ENCODE results near the gene WT1. TPM values are rescaled to one million over a fixed set of nuclear protein-coding genes. Genes with fewer than 3 reads are reported as not detected.
A peak's percentile ranks its signal among the peaks of the same experiment; 100 is the strongest.

The WT1 gene
- total RNA-seq, result 0.66 TPM
- polyA plus RNA-seq (ENCODE audit: insufficient read depth, low read depth, low replicate concordance), result 15.0 TPM
- long read RNA-seq, donor 1, transcript WT1-201 (10 exons, 3,122 nt), result major isoform, 8 of 87 reads
- long read RNA-seq, donor 1, transcript WT1-205 (9 exons, 2,768 nt), result minor isoform, 6 of 87 reads
- long read RNA-seq, donor 1, partial matches to known transcripts, result 61 of 87 reads
- long read RNA-seq, donor 1, other reads (novel, unspliced or antisense), result 8 of 87 reads
- long read RNA-seq, donor 2, transcript WT1-204 (10 exons, 2,114 nt), result minor isoform, 5 of 33 reads
- long read RNA-seq, donor 2, transcript WT1-201 (10 exons, 3,122 nt), result major isoform, 7 of 33 reads
- long read RNA-seq, donor 2, partial matches to known transcripts, result 12 of 33 reads
- long read RNA-seq, donor 2, other reads (novel, unspliced or antisense), result 5 of 33 reads
- long read RNA-seq, donor 3, transcript WT1-204 (10 exons, 2,114 nt), result minor isoform, 7 of 67 reads
- long read RNA-seq, donor 3, transcript WT1-201 (10 exons, 3,122 nt), result major isoform, 11 of 67 reads
- long read RNA-seq, donor 3, partial matches to known transcripts, result 30 of 67 reads
- long read RNA-seq, donor 3, other reads (novel, unspliced or antisense), result 16 of 67 reads
- long read RNA-seq, donor 4, transcript WT1-201 (10 exons, 3,122 nt), result major isoform, 14 of 56 reads
- long read RNA-seq, donor 4, transcript WT1-204 (10 exons, 2,114 nt), result minor isoform, 12 of 56 reads
- long read RNA-seq, donor 4, transcript WT1-205 (9 exons, 2,768 nt), result minor isoform, 6 of 56 reads
- long read RNA-seq, donor 4, partial matches to known transcripts, result 11 of 56 reads
- long read RNA-seq, donor 4, other reads (novel, unspliced or antisense), result 13 of 56 reads
- long read RNA-seq, donor 5, result 0 reads
- long read RNA-seq, donor 6, partial matches to known transcripts, result 0 of 3 reads
- long read RNA-seq, donor 6, other reads (novel, unspliced or antisense), result 0 of 3 reads
- long read RNA-seq, donor 7, result 0 reads
- long read RNA-seq, donor 8, transcript WT1-201 (10 exons, 3,122 nt), result major isoform, 10 of 73 reads
- long read RNA-seq, donor 8, transcript WT1-204 (10 exons, 2,114 nt), result minor isoform, 7 of 73 reads
- long read RNA-seq, donor 8, transcript WT1-205 (9 exons, 2,768 nt), result minor isoform, 5 of 73 reads
- long read RNA-seq, donor 8, partial matches to known transcripts, result 23 of 73 reads
- long read RNA-seq, donor 8, other reads (novel, unspliced or antisense), result 28 of 73 reads
- long read RNA-seq, donor 9, transcript WT1-201 (10 exons, 3,122 nt), result major isoform, 8 of 34 reads
- long read RNA-seq, donor 9, partial matches to known transcripts, result 23 of 34 reads
- long read RNA-seq, donor 9, other reads (novel, unspliced or antisense), result 0 of 34 reads
- long read RNA-seq, donor 10, transcript WT1-201 (10 exons, 3,122 nt), result major isoform, 6 of 31 reads
- long read RNA-seq, donor 10, transcript WT1-204 (10 exons, 2,114 nt), result minor isoform, 5 of 31 reads
- long read RNA-seq, donor 10, partial matches to known transcripts, result 16 of 31 reads
- long read RNA-seq, donor 10, other reads (novel, unspliced or antisense), result 0 of 31 reads

DNA sequence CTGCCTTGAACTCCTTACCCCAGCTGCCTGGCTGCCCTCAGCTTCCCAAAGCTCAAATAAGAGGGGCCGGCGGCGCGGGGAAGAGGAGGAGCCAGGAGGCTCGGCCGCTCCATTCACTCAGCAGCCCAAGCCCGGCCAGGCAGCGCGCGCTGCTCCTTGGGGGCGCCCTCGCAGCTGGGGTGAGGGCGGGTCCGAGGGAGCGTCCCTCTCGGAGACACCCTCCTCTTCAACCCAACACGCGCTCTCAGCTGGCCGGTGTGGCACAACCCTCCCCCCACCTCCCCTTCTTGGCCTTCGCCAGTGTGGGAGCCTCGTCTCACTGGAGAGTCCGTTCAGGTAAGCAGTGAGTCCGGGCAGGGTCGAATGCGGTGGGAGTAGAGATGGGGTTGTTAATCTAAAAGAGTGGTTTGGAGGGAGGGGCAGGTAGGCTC, at the start of gene WT1:
Gene WT1, minus strand, starts transcription at position 29 of the 431 bp plus-strand sequence.
- FAIRE-seq, result no peak
- Histone ChIP-seq H3K27ac (ENCODE audit: low read depth in 2 of 2, low read length in 2 of 2) (peak within 1 kb of the TSS; percentile 28 to 63), H3K27me3 (ENCODE audit: control insufficient read depth, insufficient read depth, low read length) (peaks cover 12% of the 10 kb centered on the region), H3K9ac (ENCODE audit: low read length in 3 of 3) (peak within 1 kb of the TSS in 2 of 3 donors; percentile 34 to 88), H3K4me1 (ENCODE audit: control insufficient read depth in 2 of 3, insufficient read depth in 2 of 3, low read depth in 1 of 3, low read length in 3 of 3) (peaks cover 0 to 6% (median 0%) of the 10 kb centered on the region in 3 donors), H3K9me3 (ENCODE audit: control insufficient read depth in 2 of 3, insufficient read depth in 1 of 3, low read length in 3 of 3) (no peaks in the 10 kb centered on the region), H3K4me3 (ENCODE audit: low read length in 3 of 3) (peak within 1 kb of the TSS; percentile 37 to 95 (median 56)), H3K36me3 (ENCODE audit: control insufficient read depth in 2 of 3, insufficient read depth in 3 of 3, low read length in 3 of 3) (no peaks in the 10 kb centered on the region)
- TF ChIP-seq, protein P1, sequence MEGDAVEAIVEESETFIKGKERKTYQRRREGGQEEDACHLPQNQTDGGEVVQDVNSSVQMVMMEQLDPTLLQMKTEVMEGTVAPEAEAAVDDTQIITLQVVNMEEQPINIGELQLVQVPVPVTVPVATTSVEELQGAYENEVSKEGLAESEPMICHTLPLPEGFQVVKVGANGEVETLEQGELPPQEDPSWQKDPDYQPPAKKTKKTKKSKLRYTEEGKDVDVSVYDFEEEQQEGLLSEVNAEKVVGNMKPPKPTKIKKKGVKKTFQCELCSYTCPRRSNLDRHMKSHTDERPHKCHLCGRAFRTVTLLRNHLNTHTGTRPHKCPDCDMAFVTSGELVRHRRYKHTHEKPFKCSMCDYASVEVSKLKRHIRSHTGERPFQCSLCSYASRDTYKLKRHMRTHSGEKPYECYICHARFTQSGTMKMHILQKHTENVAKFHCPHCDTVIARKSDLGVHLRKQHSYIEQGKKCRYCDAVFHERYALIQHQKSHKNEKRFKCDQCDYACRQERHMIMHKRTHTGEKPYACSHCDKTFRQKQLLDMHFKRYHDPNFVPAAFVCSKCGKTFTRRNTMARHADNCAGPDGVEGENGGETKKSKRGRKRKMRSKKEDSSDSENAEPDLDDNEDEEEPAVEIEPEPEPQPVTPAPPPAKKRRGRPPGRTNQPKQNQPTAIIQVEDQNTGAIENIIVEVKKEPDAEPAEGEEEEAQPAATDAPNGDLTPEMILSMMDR (IDR thresholded peaks at IDR 0.05; ENCODE audit: borderline replicate concordance, extremely low read depth, insufficient read depth), result no peak
- intact Hi-C loops (cut with DNase I), result no loop called here
- DNase-seq, result peak; percentile 73 to 98 (median 97)

DNA sequence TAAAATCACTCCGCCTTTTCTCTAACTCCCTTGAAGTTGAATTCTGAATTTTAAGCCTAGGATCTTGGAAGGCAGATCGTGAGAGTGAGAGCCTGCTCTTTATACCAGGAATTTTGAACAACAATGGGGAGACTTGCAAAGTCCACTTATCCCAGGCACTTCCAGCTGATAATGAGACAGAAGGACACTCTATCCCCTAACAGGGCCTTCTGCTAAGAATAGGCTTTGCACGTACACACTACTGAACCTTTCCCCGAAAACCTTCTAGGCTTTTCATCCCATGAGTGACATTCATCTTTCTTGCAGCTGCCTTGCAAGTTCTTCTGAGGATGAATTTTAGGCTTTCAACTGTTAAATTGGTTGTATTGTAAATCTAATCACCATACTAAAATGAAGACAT, 44.0 kb upstream of the WT1 start:
- no peak for FAIRE-seq

DNA sequence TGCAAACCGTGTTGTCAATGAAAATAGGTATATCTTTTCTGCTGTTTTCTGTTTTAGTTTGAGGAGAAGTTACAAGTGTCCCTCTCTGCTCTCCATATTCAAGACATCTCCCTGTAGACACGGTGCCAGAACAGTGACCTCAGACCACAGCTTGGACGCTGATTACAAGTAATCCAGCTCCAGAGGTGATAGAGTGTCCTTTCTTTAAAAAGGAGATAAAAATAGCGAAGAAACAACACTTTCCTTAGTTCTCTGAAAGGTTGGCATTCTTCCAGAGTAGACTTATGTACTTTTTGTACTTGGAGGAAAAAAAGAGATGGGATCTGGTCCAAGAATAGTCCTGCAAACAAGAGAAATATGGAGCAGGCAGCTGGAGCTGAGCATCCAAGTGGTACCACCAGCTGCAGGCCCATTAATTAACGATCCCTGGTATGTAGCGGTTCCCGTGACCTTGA, 43.0 kb upstream of the WT1 start:
- no peak for FAIRE-seq
- H3K27ac ChIP-seq (ENCODE audit: low read depth in 2 of 2, low read length in 2 of 2), result no peak overlapping the region
- H3K9ac ChIP-seq (ENCODE audit: low read length in 3 of 3), result no peak overlapping the region
- TF ChIP-seq, protein P1 (IDR thresholded peaks at IDR 0.05; ENCODE audit: borderline replicate concordance, extremely low read depth, insufficient read depth), result no peak
- no peaks in the 10 kb centered on the region for H3K27me3 ChIP-seq (ENCODE audit: control insufficient read depth, insufficient read depth, low read length)
- H3K4me3 ChIP-seq (ENCODE audit: low read length in 3 of 3), result no peak overlapping the region
- no peaks in the 10 kb centered on the region for H3K4me1 ChIP-seq (ENCODE audit: control insufficient read depth in 2 of 3, insufficient read depth in 2 of 3, low read depth in 1 of 3, low read length in 3 of 3)
- peak in 3 of 5 donors; percentile 24 to 76 (median 51) for DNase-seq
- intact Hi-C loops (cut with DNase I), result no loop called here
- no peaks in the 10 kb centered on the region for H3K9me3 ChIP-seq (ENCODE audit: control insufficient read depth in 2 of 3, insufficient read depth in 1 of 3, low read length in 3 of 3)
- H3K36me3 ChIP-seq (ENCODE audit: control insufficient read depth in 2 of 3, insufficient read depth in 3 of 3, low read length in 3 of 3), result no peaks in the 10 kb centered on the region

More for the DNA sequence above, 44.0 kb upstream of the WT1 start:
- H3K4me1 ChIP-seq (ENCODE audit: control insufficient read depth in 2 of 3, insufficient read depth in 2 of 3, low read depth in 1 of 3, low read length in 3 of 3), result no peaks in the 10 kb centered on the region
- intact Hi-C loops (cut with DNase I), result no loop called here
- TF ChIP-seq, protein P1 (IDR thresholded peaks at IDR 0.05; ENCODE audit: borderline replicate concordance, extremely low read depth, insufficient read depth), result no peak
- DNase-seq, result peak in 1 of 5 donors; percentile 4
- no peaks in the 10 kb centered on the region for H3K27me3 ChIP-seq (ENCODE audit: control insufficient read depth, insufficient read depth, low read length)
- no peaks in the 10 kb centered on the region for H3K9me3 ChIP-seq (ENCODE audit: control insufficient read depth in 2 of 3, insufficient read depth in 1 of 3, low read length in 3 of 3)
- no peak overlapping the region for H3K27ac ChIP-seq (ENCODE audit: low read depth in 2 of 2, low read length in 2 of 2)
- H3K9ac ChIP-seq (ENCODE audit: low read length in 3 of 3), result no peak overlapping the region
- no peaks in the 10 kb centered on the region for H3K36me3 ChIP-seq (ENCODE audit: control insufficient read depth in 2 of 3, insufficient read depth in 3 of 3, low read length in 3 of 3)
- no peak overlapping the region for H3K4me3 ChIP-seq (ENCODE audit: low read length in 3 of 3)
